Spleen (tissue), 11 donors: ENCODE measurements around the gene MFNG. TPM values are rescaled to one million over a fixed set of nuclear protein-coding genes. Genes with fewer than 3 reads are reported as not detected.
A peak's percentile ranks its signal among the peaks of the same experiment; 100 is the strongest.

ENCODE experiments used
- DNase-seq: peaks from one replicate; pipeline ENCODE4 v3.0.0-alpha.2; 2020
- H3K27ac ChIP-seq, 8 donors: fragments of 200-600 bp; sonication (generic) in 7 of 8; 1 replicate in 4 of 8; 2 replicates in 4 of 8; pipeline versions ENCODE4 v1.5.0 to v1.8.0; 2016 to 2021; ENCODE audit warnings: inconsistent platforms in 4 of 8, mild to moderate bottlenecking in 4 of 8, moderate library complexity in 1 of 8
- H3K27me3 ChIP-seq, 7 donors: fragments of 200-600 bp; sonication (generic) in 6 of 7; replicated peaks in 1 of 7; 1 replicate in 4 of 7; 2 replicates in 3 of 7; pipeline versions ENCODE4 v1.5.0 to v1.8.0; 2016 to 2021; ENCODE audit warnings: inconsistent platforms in 3 of 7, mild to moderate bottlenecking in 1 of 7
- H3K36me3 ChIP-seq, 6 donors: fragments of 200-600 bp; sonication (generic) in 5 of 6; 1 replicate in 4 of 6; 2 replicates in 2 of 6; pipeline versions ENCODE4 v1.5.0 to v1.8.0; 2016 to 2021; ENCODE audit warnings: inconsistent platforms in 2 of 6
- H3K4me1 ChIP-seq, 6 donors: fragments of 200-600 bp; sonication (generic) in 5 of 6; 1 replicate in 3 of 6; 2 replicates in 3 of 6; pipeline versions ENCODE4 v1.5.0 to v1.8.0; 2016 to 2021; ENCODE audit warnings: inconsistent platforms in 3 of 6
- H3K4me3 ChIP-seq, 8 donors: fragments of 200-600 bp; sonication (generic) in 7 of 8; 1 replicate in 4 of 8; 2 replicates in 4 of 8; pipeline versions ENCODE4 v1.5.0 to v1.8.0; 2016 to 2021; ENCODE audit warnings: inconsistent platforms in 4 of 8, mild to moderate bottlenecking in 4 of 8, moderate library complexity in 2 of 8
- H3K9me3 ChIP-seq, 8 donors: fragments of 200-600 bp; sonication (generic) in 7 of 8; 1 replicate in 4 of 8; 2 replicates in 4 of 8; pipeline versions ENCODE4 v1.5.0 to v1.8.0; 2016 to 2021; ENCODE audit warnings: inconsistent platforms in 4 of 8
- CTCF ChIP-seq, 11 experiments: fragments of 200-600 bp in 7 of 11; fragments of 450-650 bp in 4 of 11; sonication (generic) in 4 of 11; IDR thresholded peaks in 8 of 11; conservative IDR thresholded peaks in 3 of 11; 1 replicate in 7 of 11; 2 replicates in 4 of 11; pipeline versions ENCODE4 v1.4.0 to v1.8.0; 2016 to 2021; ENCODE audit warnings: antibody characterized with exemption in 11 of 11, inconsistent platforms in 4 of 11, mild to moderate bottlenecking in 1 of 11
- POLR2A ChIP-seq, 3 donors: fragments of 450-650 bp; IDR thresholded peaks; one replicate each; pipeline ENCODE4 v1.5.1; 2017; ENCODE audit warnings: antibody characterized with exemption in 3 of 3, mild to moderate bottlenecking in 1 of 3
- POLR2AphosphoS5 ChIP-seq, 3 donors: sonication (generic); formaldehyde crosslinking; IDR thresholded peaks; one replicate each; pipeline ENCODE4 v1.5.1; 2017; ENCODE audit warnings: antibody characterized with exemption in 3 of 3
- WGBS, 5 donors: extraction: QIAGEN DNeasy Blood & Tissue Kit in 3 of 5; methylation state at CpG; one replicate each; pipeline versions ENCODE4 v1.1.5 to v1.1.7; 2013 to 2018; 5-methylcytosine and 5-hydroxymethylcytosine counted together
- intact Hi-C: fragments of 100-400 bp; cut with DNase I; formaldehyde crosslinking; loops from one replicate; pipeline ENCODE4 v1.15.0; 2023; ENCODE audit warnings: low total_unique reads
- polyA plus RNA-seq, 3 donors: library from polyadenylated mRNA; stranded (reverse); fragments of 200-250 nt; gene quantifications; one replicate each; pipeline ENCODE4 v1.2.1, GENCODE V29; 2013
- total RNA-seq, 7 donors: library from RNA; depleted of rRNA in 3 of 7; stranded (reverse); fragments of >200 nt in 3 of 7; fragmentation: NEBNext Ultra II Directional in 4 of 7; extraction: Animal tissue kit (Norgen Biotek cat#: 25700) in 4 of 7; gene quantifications; one replicate each; pipeline versions ENCODE4 v1.1.0 to v1.2.1, GENCODE V29; 2016 to 2021
- donor health status: healthy with polysubstance abuse.
- donor health status: DM: no; HTN: no; CAD: no; lungs with moderate emphysema.
- donor health status: DM: no; HTN: no; CAD: no.
- donor health status: Bipolar disorder and iron deficiency.
- donor health status: healthy.
- donor health status: DM: no; HTN: no; CAD: no.
- donor health status: DM: yes; HTN: yes; CAD: no.

Gene MFNG
- total and polyA plus RNA-seq, 10 donors: 38.7 to 138 (median 96.6) TPM

DNA sequence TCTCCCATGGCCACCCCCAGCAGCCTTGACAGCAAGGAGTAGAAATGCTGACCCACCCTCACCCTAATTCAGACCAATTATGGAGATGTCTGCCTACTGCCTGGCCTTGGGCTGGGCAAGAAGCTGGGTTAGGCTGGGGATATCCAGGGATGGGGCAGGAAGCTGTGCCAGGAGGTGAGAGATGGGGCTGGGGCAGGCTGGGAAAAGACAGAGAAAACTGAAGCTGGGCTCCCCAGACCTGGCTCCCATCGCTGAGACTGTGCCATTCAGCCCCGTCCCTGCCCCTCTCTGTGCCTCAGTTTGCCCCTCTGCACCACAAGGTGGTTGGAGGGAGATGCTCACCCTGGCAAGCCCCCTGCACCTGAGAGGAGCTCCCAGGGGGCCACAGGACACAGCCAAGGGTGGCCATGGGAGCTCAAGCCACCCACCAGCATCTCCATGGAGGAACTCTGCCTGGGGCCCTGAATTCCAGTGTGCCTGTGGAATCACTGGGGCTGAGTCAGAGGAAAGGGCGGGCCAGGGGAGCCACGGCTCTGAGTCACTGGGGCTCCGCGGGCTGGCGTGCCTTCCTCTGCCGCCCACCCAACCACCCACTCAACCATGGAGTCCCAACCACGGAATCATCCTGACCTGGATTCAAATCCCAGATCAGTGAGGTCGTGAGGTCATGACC, 39.0 kb upstream of the MFNG start:
- no peaks in the 10 kb centered on the region for H3K36me3 ChIP-seq
- peaks cover 0 to 46% (median under 1%) of the 10 kb centered on the region in 7 donors for H3K27me3 ChIP-seq
- H3K4me3 ChIP-seq: no peak overlapping the region
- WGBS, 5 donors: 55 to 78% (median 64%) methylated on average over 4 to 10 of the region's 10 CpGs
- H3K4me1 ChIP-seq: peaks cover 0 to 23% (median 7%) of the 10 kb centered on the region in 6 donors
- no peaks in the 10 kb centered on the region for H3K9me3 ChIP-seq
- no peak overlapping the region for H3K27ac ChIP-seq
- DNase-seq: no peak
- intact Hi-C loops: no loop called here
- no peak for TF ChIP-seq CTCF (IDR thresholded peaks at IDR 0.05 in 8 of 11, conservative IDR thresholded peaks at IDR 0.05 in 3 of 11)
- TF ChIP-seq POLR2A (IDR thresholded peaks at IDR 0.05): no peak
- TF ChIP-seq POLR2AphosphoS5 (IDR thresholded peaks at IDR 0.05): no peak

DNA sequence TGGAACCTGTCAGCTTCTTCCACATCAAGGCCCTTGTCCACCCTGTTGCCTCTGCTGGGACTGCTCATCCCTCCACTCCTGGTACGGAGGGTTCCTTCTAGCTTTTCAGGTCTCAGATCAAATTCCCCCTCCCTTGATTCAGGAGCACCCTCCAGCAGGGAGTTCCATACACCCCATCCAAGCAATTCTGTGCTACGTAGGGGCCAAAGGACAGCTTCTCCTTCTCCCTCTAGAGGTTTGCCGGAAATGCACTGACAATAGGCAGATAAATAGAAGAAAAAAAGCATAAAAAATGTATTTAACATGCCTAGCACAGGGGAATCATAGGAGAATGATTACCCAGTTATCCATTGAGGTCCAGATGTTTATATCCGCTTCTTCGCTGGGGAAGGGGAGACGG, 36.3 kb upstream of the MFNG start:
- H3K27ac ChIP-seq: no peak overlapping the region
- no peaks in the 10 kb centered on the region for H3K9me3 ChIP-seq
- TF ChIP-seq POLR2A (IDR thresholded peaks at IDR 0.05) (no peak), CTCF (IDR thresholded peaks at IDR 0.05 in 8 of 11, conservative IDR thresholded peaks at IDR 0.05 in 3 of 11) (no peak), POLR2AphosphoS5 (IDR thresholded peaks at IDR 0.05) (no peak)
- H3K27me3 ChIP-seq: peaks cover 0 to 73% (median 19%) of the 10 kb centered on the region in 7 donors
- H3K4me1 ChIP-seq: peaks cover 0 to 45% (median 25%) of the 10 kb centered on the region in 6 donors
- H3K4me3 ChIP-seq: no peak overlapping the region
- 91 to 95% (median 94%) methylated on average over 6 of the region's 6 CpGs for WGBS, 5 donors
- intact Hi-C loops: no loop called here
- DNase-seq: no peak
- no peaks in the 10 kb centered on the region for H3K36me3 ChIP-seq

DNA sequence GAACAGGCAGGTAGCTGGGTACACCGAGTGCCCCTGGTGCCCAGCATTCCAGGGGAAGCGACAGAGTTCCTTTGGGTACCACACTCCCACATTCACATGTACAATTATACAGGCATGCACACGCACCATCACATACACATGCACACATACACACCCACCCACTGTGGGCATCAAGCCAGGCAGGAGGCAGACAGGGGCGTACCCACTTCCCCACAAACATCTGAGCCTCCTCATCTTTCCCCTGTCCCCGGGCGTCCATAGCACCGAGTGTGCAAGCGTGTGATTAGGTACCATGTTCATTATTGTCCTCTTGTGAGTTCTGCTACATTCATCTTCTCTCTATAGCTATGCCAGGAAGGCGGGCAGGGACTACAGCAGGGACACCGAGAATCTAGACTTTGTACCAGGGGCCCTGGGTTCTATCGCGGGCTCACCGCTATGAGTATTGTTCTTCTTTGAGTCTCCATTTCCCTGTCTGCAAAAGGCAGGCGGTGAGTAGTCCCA, 35.1 kb upstream of the MFNG start:
- peaks cover 0 to 74% (median 19%) of the 10 kb centered on the region in 7 donors for H3K27me3 ChIP-seq
- no peak overlapping the region for H3K27ac ChIP-seq
- H3K4me3 ChIP-seq: no peak overlapping the region
- no peak for DNase-seq
- intact Hi-C loops: no loop called here
- H3K36me3 ChIP-seq: no peaks in the 10 kb centered on the region
- peaks cover 0 to 45% (median 25%) of the 10 kb centered on the region in 6 donors for H3K4me1 ChIP-seq
- WGBS, 5 donors: 60 to 67% (median 66%) methylated on average over 14 of the region's 14 CpGs
- peaks cover 0 to 5% (median 0%) of the 10 kb centered on the region in 8 donors for H3K9me3 ChIP-seq
- TF ChIP-seq POLR2AphosphoS5 (IDR thresholded peaks at IDR 0.05) (no peak), POLR2A (IDR thresholded peaks at IDR 0.05) (no peak)

GRCh38 chr22:37520776-37521191, 34.6 kb upstream of the MFNG start:
- Histone ChIP-seq H3K27ac (no peak overlapping the region), H3K4me1 (peaks cover 0 to 45% (median 25%) of the 10 kb centered on the region in 6 donors), H3K4me3 (no peak overlapping the region), H3K9me3 (peaks cover 0 to 7% (median 0%) of the 10 kb centered on the region in 8 donors), H3K36me3 (peaks cover 0 to 3% (median 0%) of the 10 kb centered on the region in 6 donors), H3K27me3 (peaks cover 0 to 74% (median 19%) of the 10 kb centered on the region in 7 donors)
- DNase-seq: no peak
- intact Hi-C loops: no loop called here
- 53 to 80% (median 68%) methylated on average over 10 of the region's 10 CpGs for WGBS, 5 donors
- TF ChIP-seq CTCF (IDR thresholded peaks at IDR 0.05 in 8 of 11, conservative IDR thresholded peaks at IDR 0.05 in 3 of 11) (no peak), POLR2AphosphoS5 (IDR thresholded peaks at IDR 0.05) (peak in 1 of 3 donors; percentile 31)
